Psoas muscle (tissue), 8 donors: Measurements from ENCODE around the gene FAM9C. TPM values are rescaled to one million over a fixed set of nuclear protein-coding genes. Genes with fewer than 3 reads are reported as not detected.

ENCODE experiments used
- ATAC-seq, 4 donors: fragments of 200-7000 bp; cut with Tn5 transposase; one replicate each; pipeline ENCODE4 v1.9.1; 2020; ENCODE audit warnings: moderate library complexity in 3 of 4, mild to moderate bottlenecking in 2 of 4
- DNase-seq, 2 donors: peaks; one replicate each; pipeline ENCODE4 v3.0.0-alpha.2; 2020
- H3K27ac ChIP-seq: fragments of 200-600 bp; one replicate; pipeline ENCODE4 v1.8.0; 2022
- H3K27me3 ChIP-seq, 3 donors: fragments of 200-600 bp in 1 of 3; one replicate each; pipeline versions ENCODE4 v1.6.1 to v1.8.0; 2013 to 2022; ENCODE audit warnings: low read length in 2 of 3, mild to moderate bottlenecking in 2 of 3, moderate library complexity in 1 of 3; ENCODE audit not compliant: insufficient read depth in 3 of 3
- H3K36me3 ChIP-seq, 2 donors: fragments of 200-600 bp in 1 of 2; one replicate each; pipeline versions ENCODE4 v1.6.1 to v1.8.0; 2013 to 2022; ENCODE audit warnings: low read depth in 1 of 2, mild to moderate bottlenecking in 1 of 2, moderate library complexity in 1 of 2; ENCODE audit not compliant: insufficient read depth in 1 of 2
- H3K4me1 ChIP-seq: fragments of 200-600 bp; one replicate; pipeline ENCODE4 v1.8.0; 2022
- H3K4me3 ChIP-seq: fragments of 200-600 bp; one replicate; pipeline ENCODE4 v1.8.0; 2022; ENCODE audit warnings: mild to moderate bottlenecking
- H3K9me3 ChIP-seq: fragments of 200-600 bp; one replicate; pipeline ENCODE4 v1.8.0; 2022
- WGBS, 3 donors: extraction: QIAGEN DNeasy Blood & Tissue Kit; methylation state at CpG; one replicate each; pipeline versions ENCODE4 v1.1.6 to v1.1.7; 2013; 5-methylcytosine and 5-hydroxymethylcytosine counted together
- intact Hi-C, 2 donors: fragments of 100-400 bp; cut with DNase I; formaldehyde crosslinking; loops; one replicate each; pipeline versions ENCODE4 v1.11.0 to v1.14.2; 2022
- polyA plus RNA-seq, 3 donors: library from polyadenylated mRNA; stranded (reverse); fragments of 200-250 nt; gene quantifications; one replicate each; pipeline ENCODE4 v1.2.3, GENCODE V29; 2013
- total RNA-seq, 4 donors: library from RNA; stranded (reverse); fragmentation: NEBNext Ultra II Directional in 2 of 4; extraction: Animal tissue kit (Norgen Biotek cat#: 25700) in 2 of 4; gene quantifications; one replicate each; pipeline versions ENCODE4 v1.2.1 to v1.2.4, GENCODE V29; 2021 to 2023
- TF ChIP-seq, protein P1 (sequence below): fragments of 200-600 bp; IDR thresholded peaks from one replicate; pipeline ENCODE4 v1.8.0; 2022; ENCODE audit warnings: antibody characterized with exemption
- donor health status: healthy with polysubstance abuse.
- donor health status: DM: no; HTN: no; CAD: no; lungs with moderate emphysema.
- donor health status: Bipolar disorder and iron deficiency.
- donor health status: healthy.
- donor health status: DM: yes; HTN: yes; CAD: no.
- donor health status: DM: no; HTN: no; CAD: no.
- donor health status: DM: no; HTN: no; CAD: no.
- donor health status: DM: yes; HTN: yes; CAD: no.

The FAM9C gene
- total and polyA plus RNA-seq, 7 donors = 0.04 TPM; not detected in 6

DNA sequence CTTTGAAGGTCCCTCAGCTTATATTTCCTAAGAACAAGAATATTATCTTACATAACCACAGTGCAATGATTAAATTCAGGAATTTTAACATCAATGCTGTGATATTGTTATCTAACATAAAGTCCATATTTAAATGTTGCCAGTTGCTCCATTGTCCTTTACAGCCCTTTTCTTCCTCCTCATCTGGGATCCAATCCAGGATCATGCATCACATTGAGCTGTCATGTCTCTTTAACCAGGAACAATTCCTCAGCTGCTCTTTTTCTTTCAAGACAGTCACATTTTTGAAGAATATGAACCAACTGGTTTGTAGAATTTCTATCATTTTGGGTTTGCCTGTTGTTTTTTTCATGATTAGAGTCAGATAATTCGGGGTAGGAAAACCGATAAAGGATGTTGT lies 57.5 kb downstream of the FAM9C start:
- whole genome bisulfite sequencing, 3 donors = 68 to 88% (median 76%) methylated on average over 2 of the region's 2 CpGs
- DNase-seq (no peak), ATAC-seq (no peak)
- H3K27me3 ChIP-seq = peaks cover 0 to 3% (median 0%) of the 10 kb centered on the region in 3 donors
- intact Hi-C loops = loop anchor here in 1 of 2 donors (10.0 kb wide), 1 partner anchor 128 kb away; no protein-coding TSS in a partner anchor
- no peaks in the 10 kb centered on the region for H3K4me1 ChIP-seq
- no peak overlapping the region for H3K27ac ChIP-seq
- TF ChIP-seq, protein P1, sequence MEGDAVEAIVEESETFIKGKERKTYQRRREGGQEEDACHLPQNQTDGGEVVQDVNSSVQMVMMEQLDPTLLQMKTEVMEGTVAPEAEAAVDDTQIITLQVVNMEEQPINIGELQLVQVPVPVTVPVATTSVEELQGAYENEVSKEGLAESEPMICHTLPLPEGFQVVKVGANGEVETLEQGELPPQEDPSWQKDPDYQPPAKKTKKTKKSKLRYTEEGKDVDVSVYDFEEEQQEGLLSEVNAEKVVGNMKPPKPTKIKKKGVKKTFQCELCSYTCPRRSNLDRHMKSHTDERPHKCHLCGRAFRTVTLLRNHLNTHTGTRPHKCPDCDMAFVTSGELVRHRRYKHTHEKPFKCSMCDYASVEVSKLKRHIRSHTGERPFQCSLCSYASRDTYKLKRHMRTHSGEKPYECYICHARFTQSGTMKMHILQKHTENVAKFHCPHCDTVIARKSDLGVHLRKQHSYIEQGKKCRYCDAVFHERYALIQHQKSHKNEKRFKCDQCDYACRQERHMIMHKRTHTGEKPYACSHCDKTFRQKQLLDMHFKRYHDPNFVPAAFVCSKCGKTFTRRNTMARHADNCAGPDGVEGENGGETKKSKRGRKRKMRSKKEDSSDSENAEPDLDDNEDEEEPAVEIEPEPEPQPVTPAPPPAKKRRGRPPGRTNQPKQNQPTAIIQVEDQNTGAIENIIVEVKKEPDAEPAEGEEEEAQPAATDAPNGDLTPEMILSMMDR = no peak
- H3K36me3 ChIP-seq = no peaks in the 10 kb centered on the region
- no peak overlapping the region for H3K4me3 ChIP-seq
- no peaks in the 10 kb centered on the region for H3K9me3 ChIP-seq

DNA sequence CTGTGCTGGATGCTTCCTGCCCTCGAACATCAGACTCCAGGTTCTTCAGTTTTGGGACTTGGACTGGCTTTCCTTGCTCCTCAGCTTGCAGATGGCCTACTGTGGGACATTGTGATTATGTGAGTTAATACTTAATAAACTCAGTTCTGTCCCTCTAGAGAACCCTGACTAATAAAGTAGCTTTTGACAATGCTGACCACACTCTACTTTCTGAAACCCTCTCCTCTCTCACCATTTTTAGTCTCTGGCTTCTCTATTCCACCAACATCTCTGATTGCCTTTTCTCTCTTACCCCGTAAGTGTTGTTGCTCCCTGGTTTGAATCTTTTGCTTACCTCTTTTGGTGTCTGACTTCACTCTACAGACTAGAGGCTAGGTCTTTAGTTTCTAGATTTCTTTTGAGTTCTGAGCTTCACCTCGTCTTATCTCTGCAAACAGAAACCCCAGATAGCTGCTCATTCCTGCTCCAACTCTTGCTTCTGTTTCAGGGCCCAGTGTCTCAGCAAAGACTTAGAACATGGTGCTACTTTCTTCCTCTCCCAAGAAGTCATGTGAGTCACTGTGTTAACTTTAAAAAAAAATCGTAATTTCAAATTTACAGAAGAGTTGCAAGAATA lies 58.1 kb downstream of the FAM9C start:
- no peak for DNase-seq
- intact Hi-C loops = loop anchor here in 1 of 2 donors (10.0 kb wide), 1 partner anchor 129 kb away; no protein-coding TSS in a partner anchor
- Histone ChIP-seq H3K27me3 (peaks cover 0 to 9% (median 0%) of the 10 kb centered on the region in 3 donors), H3K36me3 (no peaks in the 10 kb centered on the region), H3K27ac (no peak overlapping the region), H3K4me1 (no peaks in the 10 kb centered on the region), H3K4me3 (no peak overlapping the region), H3K9me3 (no peaks in the 10 kb centered on the region)
- TF ChIP-seq, protein P1 = no peak
- ATAC-seq = no peak
- 67 to 90% (median 87%) methylated on average over 4 of the region's 4 CpGs for WGBS, 3 donors

Other genes with a start within 250 kb of the FAM9C start
- gene TLR7, start 177.5 kb downstream of the FAM9C start, total RNA-seq = under 1 TPM; 0.08 to 0.73 (median 0.42) TPM
- under 1 TPM; 0.03 to 0.04 (median 0.04) TPM for gene TLR7, start 177.5 kb downstream of the FAM9C start, polyA plus RNA-seq
- under 1 TPM; 0.36 to 0.57 (median 0.48) TPM for gene TLR8, start 138.0 kb downstream of the FAM9C start, total RNA-seq
- gene TLR8, start 138.0 kb downstream of the FAM9C start, polyA plus RNA-seq = under 1 TPM; 0.06 to 0.10 (median 0.09) TPM
- 100 to 1,000 TPM; 382 to 731 (median 461) TPM for gene TMSB4X, start 69.5 kb downstream of the FAM9C start, total RNA-seq
- gene TMSB4X, start 69.5 kb downstream of the FAM9C start, polyA plus RNA-seq = 1,000 to 10,000 TPM in 1 of 3 donors, 100 to 1,000 TPM in 2; 534 to 1,148 (median 724) TPM